GM19025 (cell line): ENCODE results near the gene ABCB9.
A peak's percentile ranks its signal among the peaks of the same experiment; 100 is the strongest.
"Not testable (repeated sequence)": the region's sequence is repeated elsewhere in the genome, so short reads cannot be mapped to it uniquely, and the experiment has no call there.

Experiments
- ATAC-seq: cut with Tn5 transposase; IDR thresholded peaks from one replicate; pipeline ENCODE4 v1.9.1; 2021; ENCODE audit warnings: mild to moderate bottlenecking, low read depth, moderate library complexity; ENCODE audit not compliant: unreplicated experiment

The ABCB9 gene

GRCh38 chr12:122965851-122966742, at the start of gene ABCB9:
Gene ABCB9 (minus strand): TSS chr12:122966463. CDS start chr12:122960235, 6,228 bp downstream.
- peak; percentile 55 for ATAC-seq

GRCh38 chr12:123014473-123014872, 48.2 kb upstream of the ABCB9 start:
- ATAC-seq: not testable (repeated sequence)

- no peak for ATAC-seq
Measured at GRCh38 chr12:123013185-123014095, 47.2 kb upstream of the ABCB9 start.

GRCh38 chr12:123011701-123012100, 45.4 kb upstream of the ABCB9 start:
- ATAC-seq: no peak

GRCh38 chr12:123010681-123011080, 44.4 kb upstream of the ABCB9 start:
- no peak for ATAC-seq

GRCh38 chr12:123010110-123010509, 43.8 kb upstream of the ABCB9 start:
- ATAC-seq: no peak

GRCh38 chr12:123006977-123007376, 40.7 kb upstream of the ABCB9 start:
- no peak for ATAC-seq

GRCh38 chr12:123005081-123005626, 38.9 kb upstream of the ABCB9 start:
- no peak for ATAC-seq

- no peak for ATAC-seq
Measured at GRCh38 chr12:123004287-123004686, 38.0 kb upstream of the ABCB9 start.

GRCh38 chr12:123003257-123003656, 37.0 kb upstream of the ABCB9 start:
- no peak for ATAC-seq

- ATAC-seq: no peak
Measured at GRCh38 chr12:123001464-123001863, 35.2 kb upstream of the ABCB9 start.

GRCh38 chr12:123000578-123000977, 34.3 kb upstream of the ABCB9 start:
- no peak for ATAC-seq

- ATAC-seq: no peak
Measured at GRCh38 chr12:122999986-123000420, 33.7 kb upstream of the ABCB9 start.

- no peak for ATAC-seq
Measured at GRCh38 chr12:122999196-122999946, 33.1 kb upstream of the ABCB9 start.

GRCh38 chr12:122998316-122998715, 32.1 kb upstream of the ABCB9 start:
- no peak for ATAC-seq

- ATAC-seq: no peak
Measured at GRCh38 chr12:122997343-122998250, 31.3 kb upstream of the ABCB9 start.

GRCh38 chr12:122996621-122997342, 30.5 kb upstream of the ABCB9 start:
- no peak for ATAC-seq

- no peak for ATAC-seq
Measured at GRCh38 chr12:122996188-122996601, 29.9 kb upstream of the ABCB9 start.
